ENCODE measurements around the gene VPS41.

GRCh38 chr7:38844952-38845563 lies 63.9 kb downstream of the VPS41 start:
- TF ChIP-seq, protein P1, sequence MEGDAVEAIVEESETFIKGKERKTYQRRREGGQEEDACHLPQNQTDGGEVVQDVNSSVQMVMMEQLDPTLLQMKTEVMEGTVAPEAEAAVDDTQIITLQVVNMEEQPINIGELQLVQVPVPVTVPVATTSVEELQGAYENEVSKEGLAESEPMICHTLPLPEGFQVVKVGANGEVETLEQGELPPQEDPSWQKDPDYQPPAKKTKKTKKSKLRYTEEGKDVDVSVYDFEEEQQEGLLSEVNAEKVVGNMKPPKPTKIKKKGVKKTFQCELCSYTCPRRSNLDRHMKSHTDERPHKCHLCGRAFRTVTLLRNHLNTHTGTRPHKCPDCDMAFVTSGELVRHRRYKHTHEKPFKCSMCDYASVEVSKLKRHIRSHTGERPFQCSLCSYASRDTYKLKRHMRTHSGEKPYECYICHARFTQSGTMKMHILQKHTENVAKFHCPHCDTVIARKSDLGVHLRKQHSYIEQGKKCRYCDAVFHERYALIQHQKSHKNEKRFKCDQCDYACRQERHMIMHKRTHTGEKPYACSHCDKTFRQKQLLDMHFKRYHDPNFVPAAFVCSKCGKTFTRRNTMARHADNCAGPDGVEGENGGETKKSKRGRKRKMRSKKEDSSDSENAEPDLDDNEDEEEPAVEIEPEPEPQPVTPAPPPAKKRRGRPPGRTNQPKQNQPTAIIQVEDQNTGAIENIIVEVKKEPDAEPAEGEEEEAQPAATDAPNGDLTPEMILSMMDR (conservative IDR thresholded peaks at IDR 0.05; ENCODE audit: low read length), result no peak
- no peak for TF ChIP-seq EZH2phosphoT487 (IDR thresholded peaks at IDR 0.05; ENCODE audit: borderline replicate concordance)

Data from Loucy (cell line).